AG20443 (cell line): Measurements from ENCODE around the gene GPR137.

ENCODE experiments used
- DNase-seq: peaks from one replicate; pipeline ENCODE4 v3.0.0; 2012; ENCODE audit warnings: low spot score, mixed read lengths

Gene GPR137

GRCh38 chr11:64249563-64250414, 35.9 kb upstream of the GPR137 start:
- no peak for DNase-seq

- DNase-seq = no peak
These were observed 35.1 kb upstream of the GPR137 start for GRCh38 chr11:64250415-64251015.

GRCh38 chr11:64251016-64251752, 34.5 kb upstream of the GPR137 start, which contains the start of gene PLCB3:
TSS of gene PLCB3 (plus strand) at chr11:64251530. CDS start at chr11:64251650, 120 bp downstream.
- peak; percentile 92 for DNase-seq

DNA sequence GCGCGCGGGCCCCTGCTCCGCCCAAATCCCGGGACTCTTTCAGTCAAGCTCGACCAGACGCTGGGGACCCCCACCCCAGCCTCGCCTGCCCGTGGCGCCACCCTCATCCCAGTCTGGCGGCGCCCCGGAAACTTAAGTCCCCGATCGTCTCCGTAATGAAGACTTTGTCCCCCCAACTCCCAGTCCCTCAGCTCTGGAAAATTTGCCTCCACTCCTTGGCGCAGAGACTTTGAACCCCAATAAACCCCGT, 34.0 kb upstream of the GPR137 start:
- no peak for DNase-seq

- DNase-seq = peak; percentile 79
These were observed 33.4 kb upstream of the GPR137 start for GRCh38 chr11:64252003-64252872.

GRCh38 chr11:64253043-64253442, 32.6 kb upstream of the GPR137 start:
- DNase-seq = no peak

GRCh38 chr11:64253481-64253880, 32.2 kb upstream of the GPR137 start:
- DNase-seq = no peak

DNA sequence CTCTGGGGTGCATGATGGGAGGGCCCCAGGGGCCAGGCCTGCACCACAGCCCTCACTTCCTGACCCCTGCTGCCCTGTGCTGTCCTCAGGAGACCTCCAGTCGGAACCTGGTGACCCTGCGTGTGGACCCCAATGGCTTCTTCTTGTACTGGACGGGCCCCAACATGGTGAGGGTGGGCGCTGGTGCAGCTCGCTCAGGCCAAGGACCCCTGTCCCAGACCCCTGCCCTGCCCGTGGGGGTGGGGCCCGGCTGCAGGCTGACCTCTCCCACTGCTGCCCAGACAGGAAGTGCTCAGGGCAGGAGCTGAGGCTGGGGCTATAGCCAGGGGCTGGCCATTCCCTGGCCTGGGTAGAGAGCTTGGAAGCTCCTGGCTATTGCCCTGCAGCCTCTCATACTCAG, 31.3 kb upstream of the GPR137 start:
- DNase-seq = no peak

DNA sequence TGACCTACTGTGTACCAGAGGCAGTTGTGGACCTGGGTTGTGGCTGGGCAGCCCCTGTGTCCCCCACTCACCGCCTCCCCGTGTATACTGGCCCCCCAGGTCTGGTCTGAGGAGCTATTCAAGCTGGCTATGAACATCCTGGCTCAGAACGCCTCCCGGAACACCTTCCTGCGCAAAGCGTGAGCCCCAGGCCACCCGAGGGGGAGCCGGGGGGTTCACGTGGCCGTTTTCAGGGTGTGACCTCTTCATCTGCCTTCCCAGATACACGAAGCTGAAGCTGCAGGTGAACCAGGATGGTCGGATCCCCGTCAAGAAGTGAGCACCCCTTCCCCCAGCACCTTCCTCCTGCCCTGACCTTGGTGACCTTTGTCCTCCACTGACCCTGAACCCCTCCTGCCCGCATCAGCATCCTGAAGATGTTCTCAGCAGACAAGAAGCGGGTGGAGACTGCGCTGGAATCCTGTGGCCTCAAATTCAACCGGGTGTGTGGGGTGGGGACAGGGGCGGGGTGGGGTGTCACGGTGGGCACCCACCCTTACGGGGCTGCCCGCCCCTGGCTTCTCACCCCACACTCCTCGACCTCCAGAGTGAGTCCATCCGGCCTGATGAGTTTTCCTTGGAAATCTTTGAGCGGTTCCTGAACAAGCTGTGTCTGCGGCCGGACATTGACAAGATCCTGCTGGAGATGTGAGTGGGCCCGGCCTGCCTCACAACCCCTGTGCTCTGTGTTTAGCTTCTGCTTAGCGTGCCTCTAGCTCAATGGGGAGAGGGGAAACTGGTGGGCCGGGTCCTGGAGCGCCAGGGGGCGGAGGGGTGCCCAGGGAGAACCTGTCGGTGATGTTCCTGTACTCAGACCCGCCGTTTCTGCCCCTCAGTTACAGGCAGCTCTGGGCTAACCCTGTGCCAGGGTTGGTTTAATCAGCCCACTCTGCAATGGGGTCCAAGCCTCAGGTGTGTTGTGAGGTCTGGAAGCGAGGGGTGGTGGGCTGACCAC, 30.2 kb upstream of the GPR137 start:
- DNase-seq = no peak

DNA sequence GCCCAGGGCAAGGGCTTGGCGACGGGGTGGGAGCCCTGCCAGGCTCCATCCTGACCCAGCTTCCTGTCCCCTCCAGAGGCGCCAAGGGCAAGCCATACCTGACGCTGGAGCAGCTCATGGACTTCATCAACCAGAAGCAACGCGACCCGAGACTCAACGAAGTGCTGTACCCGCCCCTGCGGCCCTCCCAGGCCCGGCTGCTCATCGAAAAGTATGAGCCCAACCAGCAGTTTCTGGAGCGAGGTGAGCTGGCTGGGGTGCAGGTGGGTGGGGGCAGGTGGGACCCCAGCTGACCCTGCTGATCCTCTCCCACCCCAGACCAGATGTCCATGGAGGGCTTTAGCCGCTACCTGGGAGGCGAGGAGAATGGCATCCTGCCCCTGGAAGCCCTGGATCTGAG, 29.3 kb upstream of the GPR137 start:
- DNase-seq = no peak

DNA sequence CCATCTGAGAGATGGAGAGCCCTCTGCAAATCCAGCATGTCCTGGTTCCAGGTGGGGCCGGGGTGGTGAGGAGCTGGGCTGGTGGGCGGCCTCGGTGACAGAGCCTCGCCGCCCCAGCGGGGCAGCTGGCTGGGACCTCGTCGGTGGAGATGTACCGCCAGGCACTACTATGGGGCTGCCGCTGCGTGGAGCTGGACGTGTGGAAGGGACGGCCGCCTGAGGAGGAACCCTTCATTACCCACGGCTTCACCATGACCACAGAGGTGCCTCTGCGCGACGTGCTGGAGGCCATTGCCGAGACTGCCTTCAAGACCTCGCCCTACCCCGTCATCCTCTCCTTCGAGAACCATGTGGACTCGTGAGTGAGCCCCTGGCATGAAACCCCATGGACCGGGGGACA, 27.3 kb upstream of the GPR137 start:
- no peak for DNase-seq

DNA sequence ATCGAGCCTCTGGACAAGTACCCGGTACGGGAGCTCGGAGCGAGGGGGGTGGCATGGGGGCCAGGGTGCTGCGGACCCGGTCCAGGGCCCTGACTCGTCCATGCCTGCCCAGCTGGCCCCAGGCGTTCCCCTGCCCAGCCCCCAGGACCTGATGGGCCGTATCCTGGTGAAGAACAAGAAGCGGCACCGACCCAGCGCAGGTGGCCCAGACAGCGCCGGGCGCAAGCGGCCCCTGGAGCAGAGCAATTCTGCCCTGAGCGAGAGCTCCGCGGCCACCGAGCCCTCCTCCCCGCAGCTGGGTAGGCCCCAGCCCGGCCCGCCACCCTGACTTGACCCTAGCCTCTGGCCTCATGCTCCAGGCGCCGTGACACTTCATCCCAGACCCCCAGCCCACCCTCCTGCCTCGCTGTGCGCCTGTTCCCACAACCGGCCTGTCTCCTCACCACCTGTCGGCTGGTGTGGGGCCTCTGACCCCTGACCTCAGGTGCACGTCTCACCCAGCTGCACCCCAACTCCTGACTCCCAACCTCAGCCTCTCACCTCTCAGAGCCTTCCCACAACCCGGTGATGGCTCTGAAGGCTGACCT, 26.6 kb upstream of the GPR137 start:
- DNase-seq = no peak

- DNase-seq = no peak
These were observed 26.0 kb upstream of the GPR137 start for GRCh38 chr11:64259533-64260067.

DNA sequence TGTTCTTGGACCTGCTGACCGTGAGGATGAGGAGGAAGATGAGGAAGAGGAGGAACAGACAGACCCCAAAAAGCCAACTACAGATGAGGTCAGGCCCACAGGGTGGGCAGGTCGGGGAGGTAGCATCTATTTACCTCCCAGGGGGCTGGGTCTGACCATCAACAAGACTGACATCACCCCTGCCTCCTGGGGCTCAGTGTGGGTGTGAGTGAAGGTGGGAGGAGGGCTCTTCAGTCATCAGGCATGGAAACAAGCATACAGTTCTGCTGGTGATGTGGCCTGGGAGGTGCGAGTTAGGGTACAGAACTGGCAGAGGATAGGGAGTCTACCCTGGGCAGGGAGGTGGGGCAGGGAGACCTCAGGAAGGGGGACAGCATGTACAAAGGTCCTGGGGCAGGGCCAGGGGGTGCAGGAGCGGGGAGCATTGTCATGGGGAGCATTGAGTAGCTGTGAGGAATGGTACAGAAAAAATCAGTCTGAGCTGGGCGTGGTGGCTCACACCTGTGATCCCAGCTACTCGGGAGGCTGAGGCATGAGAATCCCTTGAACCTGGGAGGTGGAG, 25.4 kb upstream of the GPR137 start:
- DNase-seq = no peak

- DNase-seq = no peak
These were observed 24.0 kb upstream of the GPR137 start for GRCh38 chr11:64261556-64262080.

GRCh38 chr11:64262271-64263002, 23.2 kb upstream of the GPR137 start:
- DNase-seq = no peak

GRCh38 chr11:64263021-64263946, 22.4 kb upstream of the GPR137 start:
- no peak for DNase-seq

DNA sequence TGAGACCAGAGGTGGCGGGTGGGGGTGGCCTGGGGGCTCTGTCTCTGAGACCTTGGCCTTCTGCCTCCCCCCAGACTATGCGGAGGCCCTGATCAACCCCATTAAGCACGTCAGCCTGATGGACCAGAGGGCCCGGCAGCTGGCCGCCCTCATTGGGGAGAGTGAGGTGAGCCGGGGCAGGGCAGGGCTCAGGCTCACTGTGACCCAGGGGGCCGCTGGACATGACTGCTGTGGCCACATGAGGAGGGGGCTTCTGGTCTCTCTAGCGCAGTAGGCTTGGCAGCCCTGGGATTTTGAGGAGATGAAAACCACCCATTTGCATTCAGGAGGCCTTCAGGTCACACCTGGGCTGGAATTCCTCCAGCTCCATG, 21.7 kb upstream of the GPR137 start:
- no peak for DNase-seq
